Measurements from ENCODE around the gene TASOR. TPM values are rescaled to one million over a fixed set of nuclear protein-coding genes. Genes with fewer than 3 reads are reported as not detected.

The TASOR gene
- total and polyA plus RNA-seq, 4 donors: 20.1 to 124 (median 34.1) TPM

DNA sequence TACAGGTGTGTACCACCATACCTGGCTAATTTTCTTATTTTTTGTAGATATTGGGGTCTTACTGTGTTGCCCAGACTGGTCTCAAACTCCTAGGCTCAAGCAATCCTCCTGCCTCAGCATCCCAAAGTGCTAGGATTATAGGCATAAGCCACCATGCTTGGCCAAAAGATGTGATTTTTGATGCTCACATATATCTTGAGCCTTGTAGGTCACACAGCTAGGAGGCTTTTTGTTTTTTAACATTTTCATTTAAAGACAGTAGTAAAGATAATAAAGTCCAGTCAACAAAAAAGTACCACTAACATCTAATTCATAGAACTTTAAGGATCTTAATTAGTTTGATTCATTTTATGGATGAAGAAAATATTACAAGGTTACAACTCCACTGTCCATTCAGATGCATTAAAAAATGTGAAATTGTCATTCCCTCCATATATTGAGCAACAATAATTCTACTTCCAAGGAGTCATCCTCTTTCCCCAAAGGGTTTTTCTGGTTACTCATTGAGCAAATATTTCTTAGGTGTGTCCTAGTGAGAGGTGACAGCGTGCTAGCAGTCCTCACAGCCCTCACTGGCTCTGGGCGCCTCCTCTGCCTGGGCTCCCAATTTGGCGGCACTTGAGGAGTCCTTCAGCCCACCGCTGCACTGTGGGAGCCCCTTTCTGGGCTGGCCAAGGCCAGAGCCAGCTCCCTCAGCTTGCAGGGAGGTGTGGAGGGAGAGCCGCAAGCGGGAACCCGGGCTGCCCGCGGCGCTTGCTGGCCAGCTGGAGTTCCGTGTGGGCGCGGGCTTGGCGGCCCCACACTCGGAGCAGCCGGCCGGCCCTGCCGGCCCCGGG is 8.3 kb upstream of the TASOR start:
- DNase-seq (no peak), ATAC-seq (ENCODE audit: insufficient read depth, low FRiP score) (no peak)
- TF ChIP-seq, protein P1, sequence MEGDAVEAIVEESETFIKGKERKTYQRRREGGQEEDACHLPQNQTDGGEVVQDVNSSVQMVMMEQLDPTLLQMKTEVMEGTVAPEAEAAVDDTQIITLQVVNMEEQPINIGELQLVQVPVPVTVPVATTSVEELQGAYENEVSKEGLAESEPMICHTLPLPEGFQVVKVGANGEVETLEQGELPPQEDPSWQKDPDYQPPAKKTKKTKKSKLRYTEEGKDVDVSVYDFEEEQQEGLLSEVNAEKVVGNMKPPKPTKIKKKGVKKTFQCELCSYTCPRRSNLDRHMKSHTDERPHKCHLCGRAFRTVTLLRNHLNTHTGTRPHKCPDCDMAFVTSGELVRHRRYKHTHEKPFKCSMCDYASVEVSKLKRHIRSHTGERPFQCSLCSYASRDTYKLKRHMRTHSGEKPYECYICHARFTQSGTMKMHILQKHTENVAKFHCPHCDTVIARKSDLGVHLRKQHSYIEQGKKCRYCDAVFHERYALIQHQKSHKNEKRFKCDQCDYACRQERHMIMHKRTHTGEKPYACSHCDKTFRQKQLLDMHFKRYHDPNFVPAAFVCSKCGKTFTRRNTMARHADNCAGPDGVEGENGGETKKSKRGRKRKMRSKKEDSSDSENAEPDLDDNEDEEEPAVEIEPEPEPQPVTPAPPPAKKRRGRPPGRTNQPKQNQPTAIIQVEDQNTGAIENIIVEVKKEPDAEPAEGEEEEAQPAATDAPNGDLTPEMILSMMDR (IDR thresholded peaks at IDR 0.05; ENCODE audit: control extremely low read depth, extremely low read depth): no peak
- Histone ChIP-seq H3K9ac (ENCODE audit: insufficient read depth in 1 of 2, low read length in 2 of 2) (no peak overlapping the region), H3K4me3 (no peak overlapping the region), H3K27ac (ENCODE audit: low read depth in 1 of 2, low read length in 1 of 2) (no peak overlapping the region), H3K36me3 (ENCODE audit: control insufficient read depth in 4 of 4, insufficient read depth in 4 of 4, low read length in 4 of 4) (no peaks in the 10 kb centered on the region), H3K9me3 (ENCODE audit: control insufficient read depth in 4 of 4, insufficient read depth in 3 of 4, low read length in 3 of 4) (no peaks in the 10 kb centered on the region), H3K4me1 (ENCODE audit: control insufficient read depth in 5 of 5, insufficient read depth in 5 of 5, low read length in 5 of 5) (no peaks in the 10 kb centered on the region), H3K27me3 (ENCODE audit: control insufficient read depth in 3 of 3, insufficient read depth in 3 of 3, low read length in 2 of 3) (no peaks in the 10 kb centered on the region)
- 97% methylated on average over 19 of the region's 19 CpGs for WGBS, 2 donors

DNA sequence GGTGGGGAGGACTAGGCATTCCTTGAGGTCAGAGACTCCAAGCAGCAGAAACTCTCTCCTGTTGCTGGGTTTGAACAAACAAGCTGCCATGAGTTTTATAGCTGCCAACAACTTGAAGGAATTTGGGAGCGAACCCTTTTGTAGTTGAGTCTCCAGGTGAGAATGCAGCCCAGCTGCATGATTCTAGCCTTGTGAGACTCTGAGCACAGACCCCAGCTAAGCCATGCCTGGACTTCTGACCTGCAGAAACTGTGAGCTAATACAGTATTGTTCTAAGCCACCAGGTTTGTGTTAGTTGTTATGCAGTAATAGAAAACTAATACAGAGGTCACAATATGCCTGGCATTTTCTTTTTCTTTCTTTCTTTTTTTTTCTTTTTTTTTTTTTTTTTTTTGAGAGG is 6.2 kb upstream of the TASOR start:
- WGBS, 2 donors: 93 to 97% methylated on average over 1 of the region's 1 CpG
- Histone ChIP-seq H3K4me3 (no peak overlapping the region), H3K36me3 (ENCODE audit: control insufficient read depth in 4 of 4, insufficient read depth in 4 of 4, low read length in 4 of 4) (no peaks in the 10 kb centered on the region), H3K4me1 (ENCODE audit: control insufficient read depth in 5 of 5, insufficient read depth in 5 of 5, low read length in 5 of 5) (no peaks in the 10 kb centered on the region), H3K9ac (ENCODE audit: insufficient read depth in 1 of 2, low read length in 2 of 2) (no peak overlapping the region), H3K27ac (ENCODE audit: low read depth in 1 of 2, low read length in 1 of 2) (no peak overlapping the region), H3K27me3 (ENCODE audit: control insufficient read depth in 3 of 3, insufficient read depth in 3 of 3, low read length in 2 of 3) (no peaks in the 10 kb centered on the region), H3K9me3 (ENCODE audit: control insufficient read depth in 4 of 4, insufficient read depth in 3 of 4, low read length in 3 of 4) (no peaks in the 10 kb centered on the region)
- TF ChIP-seq, protein P1 (IDR thresholded peaks at IDR 0.05; ENCODE audit: control extremely low read depth, extremely low read depth): no peak
- DNase-seq: no peak
- no peak for ATAC-seq (ENCODE audit: insufficient read depth, low FRiP score)

DNA sequence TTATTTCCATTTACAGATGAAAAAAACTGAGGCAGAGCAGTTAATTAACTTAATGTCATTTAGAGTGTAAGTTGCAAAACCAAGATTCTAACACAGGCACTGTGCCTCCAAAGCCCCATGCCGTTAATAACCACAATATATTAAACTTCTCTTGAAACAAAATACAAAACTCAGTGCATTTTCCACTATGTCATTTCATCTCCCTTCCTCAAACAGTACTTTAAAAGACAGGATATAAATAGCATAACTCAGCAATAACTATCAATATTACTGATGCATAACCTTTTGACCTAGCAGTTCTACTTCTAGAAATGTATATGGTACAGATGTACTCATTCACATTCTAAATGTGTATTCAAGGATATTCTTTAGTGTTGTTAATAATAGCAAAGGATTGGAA is 5.1 kb upstream of the TASOR start:
- peaks cover 0 to 2% (median 0%) of the 10 kb centered on the region in 4 donors for H3K9me3 ChIP-seq (ENCODE audit: control insufficient read depth in 4 of 4, insufficient read depth in 3 of 4, low read length in 3 of 4)
- no peak overlapping the region for H3K9ac ChIP-seq (ENCODE audit: insufficient read depth in 1 of 2, low read length in 2 of 2)
- no peak for DNase-seq
- 73 to 92% methylated on average over 1 of the region's 1 CpG for WGBS, 2 donors
- no peak overlapping the region for H3K27ac ChIP-seq (ENCODE audit: low read depth in 1 of 2, low read length in 1 of 2)
- H3K27me3 ChIP-seq (ENCODE audit: control insufficient read depth in 3 of 3, insufficient read depth in 3 of 3, low read length in 2 of 3): no peaks in the 10 kb centered on the region
- ATAC-seq (ENCODE audit: insufficient read depth, low FRiP score): no peak
- peaks cover 0 to 4% (median 0%) of the 10 kb centered on the region in 5 donors for H3K4me1 ChIP-seq (ENCODE audit: control insufficient read depth in 5 of 5, insufficient read depth in 5 of 5, low read length in 5 of 5)
- no peaks in the 10 kb centered on the region for H3K36me3 ChIP-seq (ENCODE audit: control insufficient read depth in 4 of 4, insufficient read depth in 4 of 4, low read length in 4 of 4)
- no peak overlapping the region for H3K4me3 ChIP-seq
- TF ChIP-seq, protein P1 (IDR thresholded peaks at IDR 0.05; ENCODE audit: control extremely low read depth, extremely low read depth): no peak
